HUES6 (cell line): ENCODE data around the gene LRRC52.

ENCODE experiments used
- H3K27ac ChIP-seq: 2 replicates; pipeline ENCODE4 v1.7.0; 2013; ENCODE audit warnings: low read depth, mild to moderate bottlenecking, low read length, inconsistent platforms
- H3K27me3 ChIP-seq: 2 replicates; pipeline ENCODE4 v1.6.1; 2013; ENCODE audit warnings: low read length; ENCODE audit not compliant: control insufficient read depth, insufficient read depth
- H3K36me3 ChIP-seq: 2 replicates; pipeline ENCODE4 v1.6.1; 2013; ENCODE audit warnings: low read length; ENCODE audit not compliant: control insufficient read depth, insufficient read depth
- H3K4me1 ChIP-seq: 2 replicates; pipeline ENCODE4 v1.6.1; 2013; ENCODE audit warnings: low read length; ENCODE audit not compliant: control insufficient read depth, insufficient read depth
- H3K4me3 ChIP-seq: 2 replicates; pipeline ENCODE4 v1.5.1; 2013; ENCODE audit warnings: low read depth, low read length
- H3K9ac ChIP-seq: one replicate; pipeline ENCODE4 v1.6.1; 2013; ENCODE audit warnings: mild to moderate bottlenecking, low read length
- H3K9me3 ChIP-seq: 2 replicates; pipeline ENCODE4 v1.6.1; 2013; ENCODE audit warnings: low read depth, low read length; ENCODE audit not compliant: control insufficient read depth, insufficient read depth

LRRC52 gene

GRCh38 chr1:165543532-165544438, at the start of gene LRRC52:
TSS of gene LRRC52 (plus strand) at chr1:165544000. CDS start at chr1:165544297, 297 bp downstream.
- Histone ChIP-seq H3K27ac (no peak within 1 kb of the TSS), H3K27me3 (peaks cover 21% of the 10 kb centered on the region), H3K9me3 (no peaks in the 10 kb centered on the region), H3K9ac (no peak within 1 kb of the TSS), H3K36me3 (no peaks in the 10 kb centered on the region), H3K4me3 (no peak within 1 kb of the TSS), H3K4me1 (peaks cover 13% of the 10 kb centered on the region)

GRCh38 chr1:165494949-165495857, 48.6 kb upstream of the LRRC52 start:
- H3K27me3 ChIP-seq, result no peaks in the 10 kb centered on the region
- peaks cover 8% of the 10 kb centered on the region; the same call in 1 of the 2 replicates for H3K4me1 ChIP-seq

GRCh38 chr1:165495858-165496205, 48.0 kb upstream of the LRRC52 start:
- Histone ChIP-seq H3K4me1 (peaks cover 8% of the 10 kb centered on the region; the same call in 1 of the 2 replicates), H3K36me3 (no peaks in the 10 kb centered on the region), H3K9me3 (no peaks in the 10 kb centered on the region), H3K9ac (no peak overlapping the region), H3K27ac (no peak overlapping the region), H3K27me3 (no peaks in the 10 kb centered on the region), H3K4me3 (no peak overlapping the region)

More at GRCh38 chr1:165494949-165495857, 48.6 kb upstream of the LRRC52 start:
- no peak overlapping the region for H3K27ac ChIP-seq
- H3K36me3 ChIP-seq, result no peaks in the 10 kb centered on the region
- no peak overlapping the region for H3K4me3 ChIP-seq
- no peaks in the 10 kb centered on the region for H3K9me3 ChIP-seq
- no peak overlapping the region for H3K9ac ChIP-seq

- H3K9me3 ChIP-seq, result no peaks in the 10 kb centered on the region
- H3K4me1 ChIP-seq, result peaks cover 8% of the 10 kb centered on the region; the same call in 1 of the 2 replicates
- H3K4me3 ChIP-seq, result no peak overlapping the region
- H3K9ac ChIP-seq, result no peak overlapping the region
- H3K36me3 ChIP-seq, result no peaks in the 10 kb centered on the region
- H3K27ac ChIP-seq, result no peak overlapping the region
- no peaks in the 10 kb centered on the region for H3K27me3 ChIP-seq
Observed at GRCh38 chr1:165496501-165496900, 47.3 kb upstream of the LRRC52 start.

- Histone ChIP-seq H3K9ac (no peak overlapping the region), H3K4me3 (no peak overlapping the region), H3K36me3 (no peaks in the 10 kb centered on the region), H3K4me1 (peaks cover 8% of the 10 kb centered on the region; the same call in 1 of the 2 replicates), H3K27me3 (no peaks in the 10 kb centered on the region), H3K9me3 (no peaks in the 10 kb centered on the region), H3K27ac (no peak overlapping the region)
Observed at GRCh38 chr1:165497069-165498013, 46.5 kb upstream of the LRRC52 start.

GRCh38 chr1:165501330-165501969, 42.4 kb upstream of the LRRC52 start:
- Histone ChIP-seq H3K4me3 (no peak overlapping the region), H3K27me3 (no peaks in the 10 kb centered on the region), H3K9me3 (no peaks in the 10 kb centered on the region), H3K27ac (no peak overlapping the region), H3K36me3 (no peaks in the 10 kb centered on the region), H3K9ac (no peak overlapping the region), H3K4me1 (no peaks in the 10 kb centered on the region; the same call in 1 of the 2 replicates)

- Histone ChIP-seq H3K4me1 (no peaks in the 10 kb centered on the region; the same call in 1 of the 2 replicates), H3K9me3 (no peaks in the 10 kb centered on the region), H3K27me3 (no peaks in the 10 kb centered on the region)
Observed at GRCh38 chr1:165501970-165502348, 41.8 kb upstream of the LRRC52 start.

GRCh38 chr1:165507570-165507969, 36.2 kb upstream of the LRRC52 start:
- no peak overlapping the region for H3K9ac ChIP-seq

More at GRCh38 chr1:165501970-165502348, 41.8 kb upstream of the LRRC52 start:
- Histone ChIP-seq H3K9ac (no peak overlapping the region), H3K27ac (no peak overlapping the region), H3K4me3 (no peak overlapping the region), H3K36me3 (no peaks in the 10 kb centered on the region)

GRCh38 chr1:165508291-165508690, 35.5 kb upstream of the LRRC52 start:
- Histone ChIP-seq H3K27ac (no peak overlapping the region), H3K27me3 (no peaks in the 10 kb centered on the region), H3K9ac (no peak overlapping the region), H3K4me3 (no peak overlapping the region), H3K4me1 (no peaks in the 10 kb centered on the region), H3K9me3 (no peaks in the 10 kb centered on the region), H3K36me3 (no peaks in the 10 kb centered on the region)

More at GRCh38 chr1:165507570-165507969, 36.2 kb upstream of the LRRC52 start:
- Histone ChIP-seq H3K27me3 (no peaks in the 10 kb centered on the region), H3K36me3 (no peaks in the 10 kb centered on the region), H3K4me3 (no peak overlapping the region), H3K27ac (no peak overlapping the region), H3K9me3 (no peaks in the 10 kb centered on the region), H3K4me1 (no peaks in the 10 kb centered on the region)

- no peak overlapping the region for H3K4me3 ChIP-seq
- H3K9ac ChIP-seq, result no peak overlapping the region
- no peaks in the 10 kb centered on the region for H3K36me3 ChIP-seq
- no peak overlapping the region for H3K27ac ChIP-seq
- H3K9me3 ChIP-seq, result no peaks in the 10 kb centered on the region
- no peaks in the 10 kb centered on the region for H3K4me1 ChIP-seq
- no peaks in the 10 kb centered on the region for H3K27me3 ChIP-seq
Observed at GRCh38 chr1:165512816-165513215, 31.0 kb upstream of the LRRC52 start.
